Lower leg skin (tissue), 3 donors: ENCODE measurements around the gene DEPDC1B.

Experiments
- CTCF ChIP-seq, 3 donors: fragments of 450-650 bp; IDR thresholded peaks; one replicate each; pipeline ENCODE4 v1.5.1; 2016; ENCODE audit warnings: antibody characterized with exemption in 3 of 3, mild to moderate bottlenecking in 3 of 3, moderate library complexity in 2 of 3
- POLR2A ChIP-seq, 2 donors: fragments of 450-650 bp; IDR thresholded peaks; one replicate each; pipeline ENCODE4 v1.6.1; 2016 to 2017; ENCODE audit warnings: antibody characterized with exemption in 2 of 2, mild to moderate bottlenecking in 1 of 2, moderate library complexity in 1 of 2

GRCh38 chr5:60743511-60744314, 43.7 kb upstream of the DEPDC1B start:
- TF ChIP-seq CTCF (IDR thresholded peaks at IDR 0.05) (no peak), POLR2A (IDR thresholded peaks at IDR 0.05) (no peak)
